ENCODE data around the gene KCTD5. TPM values are rescaled to one million over a fixed set of nuclear protein-coding genes. Genes with fewer than 3 reads are reported as not detected.

The KCTD5 gene
- total RNA-seq, 1 donor, result 25.0 TPM

DNA sequence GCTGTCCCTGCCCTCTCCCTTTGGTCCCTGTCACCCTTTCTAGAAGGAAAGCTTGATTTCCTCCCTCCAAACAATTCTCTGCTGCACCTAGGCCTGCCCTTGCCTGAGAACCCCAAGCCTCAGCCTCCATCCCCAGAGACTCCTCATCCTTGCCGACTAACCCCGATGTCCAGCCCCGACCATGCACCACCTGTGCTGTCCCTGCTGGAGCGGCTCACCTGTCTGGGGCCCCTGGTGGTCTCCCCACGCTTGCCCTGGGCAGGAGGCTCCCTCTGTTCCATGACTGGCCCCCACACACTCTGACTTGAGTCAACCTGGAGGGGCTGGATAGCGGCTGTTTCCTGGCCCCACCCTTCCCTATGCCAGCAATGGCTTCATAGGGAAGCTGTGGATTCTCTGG, 58.2 kb downstream of the KCTD5 start:
- DNase-seq (ENCODE audit: low read depth), result no peak
- TF ChIP-seq, protein P1, sequence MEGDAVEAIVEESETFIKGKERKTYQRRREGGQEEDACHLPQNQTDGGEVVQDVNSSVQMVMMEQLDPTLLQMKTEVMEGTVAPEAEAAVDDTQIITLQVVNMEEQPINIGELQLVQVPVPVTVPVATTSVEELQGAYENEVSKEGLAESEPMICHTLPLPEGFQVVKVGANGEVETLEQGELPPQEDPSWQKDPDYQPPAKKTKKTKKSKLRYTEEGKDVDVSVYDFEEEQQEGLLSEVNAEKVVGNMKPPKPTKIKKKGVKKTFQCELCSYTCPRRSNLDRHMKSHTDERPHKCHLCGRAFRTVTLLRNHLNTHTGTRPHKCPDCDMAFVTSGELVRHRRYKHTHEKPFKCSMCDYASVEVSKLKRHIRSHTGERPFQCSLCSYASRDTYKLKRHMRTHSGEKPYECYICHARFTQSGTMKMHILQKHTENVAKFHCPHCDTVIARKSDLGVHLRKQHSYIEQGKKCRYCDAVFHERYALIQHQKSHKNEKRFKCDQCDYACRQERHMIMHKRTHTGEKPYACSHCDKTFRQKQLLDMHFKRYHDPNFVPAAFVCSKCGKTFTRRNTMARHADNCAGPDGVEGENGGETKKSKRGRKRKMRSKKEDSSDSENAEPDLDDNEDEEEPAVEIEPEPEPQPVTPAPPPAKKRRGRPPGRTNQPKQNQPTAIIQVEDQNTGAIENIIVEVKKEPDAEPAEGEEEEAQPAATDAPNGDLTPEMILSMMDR (IDR thresholded peaks at IDR 0.05; ENCODE audit: insufficient read depth, low read depth, low read length), result no peak

DNA sequence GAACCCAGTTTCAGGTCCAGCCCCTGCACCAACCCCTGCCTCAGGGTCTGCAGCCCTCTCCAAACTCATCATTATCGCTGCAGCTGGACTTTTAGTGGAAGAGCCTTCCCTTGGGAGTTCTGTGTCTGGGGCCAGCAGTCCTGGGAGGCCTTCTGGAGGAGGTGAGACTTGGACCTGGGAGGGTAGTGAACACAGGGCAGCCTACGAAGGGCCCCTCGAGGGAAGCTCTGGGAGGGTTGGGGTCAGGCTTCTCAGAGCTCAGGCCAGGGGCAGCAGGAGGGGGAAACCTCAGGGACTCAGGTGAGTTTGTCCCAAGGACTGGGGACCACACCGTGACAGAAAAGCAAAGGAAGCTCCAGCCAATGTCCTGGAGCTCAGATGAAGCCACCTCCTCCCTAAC, 58.8 kb downstream of the KCTD5 start:
- DNase-seq (ENCODE audit: low read depth), result no peak
- TF ChIP-seq, protein P1 (IDR thresholded peaks at IDR 0.05; ENCODE audit: insufficient read depth, low read depth, low read length), result no peak
- H3K4me3 ChIP-seq (ENCODE audit: low read depth, low read length), result no peak overlapping the region

More for the DNA sequence above, 58.2 kb downstream of the KCTD5 start:
- no peak overlapping the region for H3K4me3 ChIP-seq (ENCODE audit: low read depth, low read length)

DNA sequence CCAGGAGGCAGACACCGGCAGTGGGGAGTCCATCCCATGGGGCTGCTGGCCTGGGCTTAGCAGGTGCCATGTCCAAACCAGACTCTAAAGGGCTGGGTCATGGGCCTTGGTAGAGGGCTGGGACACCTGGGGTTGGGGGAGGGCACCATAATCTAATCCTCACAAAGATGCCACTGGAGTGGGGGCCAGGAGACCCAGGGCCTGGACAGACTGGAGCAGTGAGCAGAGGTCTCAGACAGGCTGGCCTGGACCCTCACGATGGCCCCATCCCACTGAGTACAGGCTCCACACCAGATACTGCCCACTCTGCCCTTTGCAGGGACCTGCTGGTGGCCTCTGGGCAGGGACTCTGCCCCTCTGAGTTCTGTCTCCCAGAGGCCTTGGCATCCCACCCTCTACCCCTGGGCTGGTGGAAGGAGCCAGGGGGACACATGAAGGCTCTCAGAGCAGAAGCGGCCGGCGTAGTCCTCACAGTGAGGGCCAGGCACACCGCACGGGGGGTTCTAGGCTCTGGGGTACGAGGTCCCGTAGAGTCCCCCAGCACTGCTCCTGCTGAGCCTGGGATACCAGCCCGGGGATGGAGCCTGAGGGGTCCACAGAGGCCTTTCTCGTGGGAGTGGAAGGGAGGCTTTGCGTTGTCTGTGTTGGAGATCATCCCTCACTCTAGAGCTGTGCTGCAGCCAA, 60.1 kb downstream of the KCTD5 start:
- no peak overlapping the region for H3K4me3 ChIP-seq (ENCODE audit: low read depth, low read length)
- TF ChIP-seq, protein P1 (IDR thresholded peaks at IDR 0.05; ENCODE audit: insufficient read depth, low read depth, low read length), result no peak
- no peak for DNase-seq (ENCODE audit: low read depth)

DNA sequence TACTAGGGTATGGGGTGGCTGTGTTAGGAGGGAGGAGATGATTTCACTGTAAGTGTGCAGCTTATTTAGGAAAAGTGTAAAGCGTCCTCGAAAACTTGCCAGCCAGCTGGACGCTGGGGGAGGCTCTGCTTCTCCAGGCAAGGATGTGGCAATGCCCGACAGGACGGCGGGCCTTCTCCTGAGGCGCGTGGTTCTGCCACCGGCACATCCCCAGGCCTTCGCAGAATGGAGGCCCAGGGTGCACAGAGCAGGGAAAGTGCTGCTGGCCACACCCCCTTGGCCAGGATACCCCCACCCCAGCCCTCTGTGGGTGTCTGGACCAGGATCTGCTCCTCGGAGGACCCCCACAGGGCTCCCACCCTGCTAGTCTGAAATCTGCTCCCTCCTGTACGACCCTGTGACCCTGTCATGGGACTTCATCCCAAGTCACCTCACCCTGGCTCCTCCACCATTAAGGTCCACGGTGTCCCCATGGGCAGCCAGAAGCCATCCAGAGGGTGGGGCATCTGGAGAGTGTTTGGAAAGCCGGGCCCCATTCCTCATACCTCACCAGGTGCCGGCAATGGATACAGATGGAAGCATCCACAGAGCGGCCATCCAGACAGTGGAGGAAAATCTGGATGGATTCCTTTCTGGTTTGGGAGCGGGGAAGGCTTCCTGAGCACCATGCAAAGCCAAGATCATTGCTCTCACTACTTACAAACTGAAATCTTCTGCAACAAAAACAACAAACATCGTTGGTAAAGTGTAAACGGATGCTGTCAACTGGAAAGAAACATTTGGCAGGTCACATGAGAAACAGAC, 60.9 kb downstream of the KCTD5 start:
- H3K4me3 ChIP-seq (ENCODE audit: low read depth, low read length), result no peak overlapping the region
- TF ChIP-seq, protein P1 (IDR thresholded peaks at IDR 0.05; ENCODE audit: insufficient read depth, low read depth, low read length), result no peak
- no peak for DNase-seq (ENCODE audit: low read depth)

DNA sequence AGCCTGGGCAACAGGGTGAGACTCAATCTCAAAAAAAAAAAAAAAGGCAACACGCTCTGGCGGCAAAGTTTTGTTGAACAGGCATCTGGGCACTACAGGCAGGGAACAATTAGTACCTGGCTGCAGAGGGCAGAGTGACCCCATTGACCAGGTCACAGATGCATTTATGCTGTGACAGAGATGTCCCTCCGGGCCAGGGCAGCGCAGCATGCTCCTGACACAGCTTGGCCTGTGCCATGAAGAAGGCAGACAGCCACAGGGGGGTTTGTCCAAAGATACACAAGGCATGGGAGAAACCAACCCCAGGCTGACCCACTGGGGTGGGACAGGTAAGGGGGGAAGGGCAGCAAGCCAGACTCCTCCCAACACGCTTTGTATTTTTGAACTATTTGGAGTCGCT, 62.4 kb downstream of the KCTD5 start:
- no peak overlapping the region for H3K4me3 ChIP-seq (ENCODE audit: low read depth, low read length)
- no peak for DNase-seq (ENCODE audit: low read depth)
- TF ChIP-seq, protein P1 (IDR thresholded peaks at IDR 0.05; ENCODE audit: insufficient read depth, low read depth, low read length), result no peak

DNA sequence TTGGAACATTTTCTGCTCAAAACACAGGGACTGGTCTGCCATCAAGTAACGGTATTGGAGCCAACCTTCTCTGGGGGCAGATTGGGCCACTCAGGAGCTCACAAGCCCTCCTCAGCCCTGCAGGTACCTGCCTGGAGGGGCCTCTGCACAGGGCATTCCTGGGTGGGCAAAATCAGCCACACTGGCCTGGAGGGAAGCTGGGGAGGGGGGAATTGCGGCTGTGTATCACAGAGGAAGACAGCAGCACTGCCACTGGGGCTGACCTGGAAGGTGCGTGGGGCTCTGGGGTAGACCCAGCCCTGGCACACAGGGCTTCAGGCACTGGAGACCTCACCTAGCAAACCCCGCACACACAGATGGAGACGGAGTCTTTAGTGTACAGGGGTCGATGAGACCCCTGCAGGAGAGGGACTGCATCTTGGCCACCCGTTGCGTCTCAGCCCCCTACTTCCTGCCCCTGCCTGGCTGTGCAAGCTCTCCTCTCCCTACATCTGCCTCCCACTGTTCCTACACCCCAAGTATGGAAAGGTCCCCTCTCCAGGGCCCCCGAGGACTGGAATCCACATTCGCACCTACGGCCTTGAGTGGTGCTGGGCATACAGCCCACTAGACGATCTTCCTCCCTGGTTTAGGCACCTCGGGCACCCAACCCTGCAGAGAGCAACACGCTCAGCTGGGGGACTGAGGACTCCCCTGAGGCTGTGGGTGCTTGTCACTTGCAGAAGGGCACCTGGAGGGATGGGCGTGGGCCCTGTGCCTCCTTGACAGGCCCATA, 63.0 kb downstream of the KCTD5 start:
- H3K4me3 ChIP-seq (ENCODE audit: low read depth, low read length), result no peak overlapping the region
- no peak for DNase-seq (ENCODE audit: low read depth)
- TF ChIP-seq, protein P1 (IDR thresholded peaks at IDR 0.05; ENCODE audit: insufficient read depth, low read depth, low read length), result no peak
